Measurements from ENCODE around the gene STATH. TPM values are rescaled to one million over a fixed set of nuclear protein-coding genes. Genes with fewer than 3 reads are reported as not detected.

The STATH gene
- total RNA-seq, 1 donor from 2014 or later, result not detected

DNA sequence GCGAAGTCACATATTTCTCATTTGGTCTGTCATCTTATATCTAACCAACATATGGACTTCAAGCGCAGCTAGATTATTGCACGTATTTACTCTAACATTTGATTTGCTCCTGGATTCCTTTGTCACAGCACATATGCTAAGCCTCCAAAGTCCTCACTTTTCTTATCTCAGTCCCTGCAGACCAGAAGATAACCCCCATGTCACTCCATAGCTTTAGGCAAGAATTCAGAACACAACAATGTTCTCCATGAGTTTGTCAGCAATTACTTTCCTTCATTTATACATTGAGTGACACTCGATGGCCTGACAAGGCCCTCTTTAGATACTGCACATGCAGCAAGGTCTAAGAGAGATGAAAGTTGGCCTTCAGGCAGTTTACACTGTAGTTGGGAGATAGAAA lies 4.8 kb upstream of the STATH start:
- Histone ChIP-seq H3K9me3 (ENCODE audit: low read depth) (no peaks in the 10 kb centered on the region), H3K79me2 (ENCODE audit: low read depth) (no peaks in the 10 kb centered on the region), H3K4me2 (no peak overlapping the region), H4K20me1 (ENCODE audit: low read depth) (no peaks in the 10 kb centered on the region), H3K4me3 (no peak overlapping the region), H3K36me3 (no peaks in the 10 kb centered on the region), H3K4me1 (no peaks in the 10 kb centered on the region), H3K27me3 (no peaks in the 10 kb centered on the region), H2AFZ (replicated peaks) (no peak overlapping the region), H3K27ac (no peak overlapping the region), H3K9ac (no peak overlapping the region), H3F3A (ENCODE audit: low read depth) (no peaks in the 10 kb centered on the region)
- Mint-ChIP-seq H3K27ac (no peak overlapping the region), H3K4me3 (no peak overlapping the region), H3K4me1 (no peaks in the 10 kb centered on the region), H3K9me3 (no peaks in the 10 kb centered on the region), H3K27me3 (ENCODE audit: insufficient read depth, low read depth) (peaks cover 3% of the 10 kb centered on the region), H3K36me3 (no peaks in the 10 kb centered on the region)
- TF ChIP-seq EZH2 (IDR thresholded peaks at IDR 0.05) (no peak), EZH2phosphoT487 (IDR thresholded peaks at IDR 0.05) (no peak)
- TF ChIP-seq, protein P1, sequence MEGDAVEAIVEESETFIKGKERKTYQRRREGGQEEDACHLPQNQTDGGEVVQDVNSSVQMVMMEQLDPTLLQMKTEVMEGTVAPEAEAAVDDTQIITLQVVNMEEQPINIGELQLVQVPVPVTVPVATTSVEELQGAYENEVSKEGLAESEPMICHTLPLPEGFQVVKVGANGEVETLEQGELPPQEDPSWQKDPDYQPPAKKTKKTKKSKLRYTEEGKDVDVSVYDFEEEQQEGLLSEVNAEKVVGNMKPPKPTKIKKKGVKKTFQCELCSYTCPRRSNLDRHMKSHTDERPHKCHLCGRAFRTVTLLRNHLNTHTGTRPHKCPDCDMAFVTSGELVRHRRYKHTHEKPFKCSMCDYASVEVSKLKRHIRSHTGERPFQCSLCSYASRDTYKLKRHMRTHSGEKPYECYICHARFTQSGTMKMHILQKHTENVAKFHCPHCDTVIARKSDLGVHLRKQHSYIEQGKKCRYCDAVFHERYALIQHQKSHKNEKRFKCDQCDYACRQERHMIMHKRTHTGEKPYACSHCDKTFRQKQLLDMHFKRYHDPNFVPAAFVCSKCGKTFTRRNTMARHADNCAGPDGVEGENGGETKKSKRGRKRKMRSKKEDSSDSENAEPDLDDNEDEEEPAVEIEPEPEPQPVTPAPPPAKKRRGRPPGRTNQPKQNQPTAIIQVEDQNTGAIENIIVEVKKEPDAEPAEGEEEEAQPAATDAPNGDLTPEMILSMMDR (IDR thresholded peaks at IDR 0.05), result no peak
- DNase-seq (ENCODE audit: low spot score), result no peak

DNA sequence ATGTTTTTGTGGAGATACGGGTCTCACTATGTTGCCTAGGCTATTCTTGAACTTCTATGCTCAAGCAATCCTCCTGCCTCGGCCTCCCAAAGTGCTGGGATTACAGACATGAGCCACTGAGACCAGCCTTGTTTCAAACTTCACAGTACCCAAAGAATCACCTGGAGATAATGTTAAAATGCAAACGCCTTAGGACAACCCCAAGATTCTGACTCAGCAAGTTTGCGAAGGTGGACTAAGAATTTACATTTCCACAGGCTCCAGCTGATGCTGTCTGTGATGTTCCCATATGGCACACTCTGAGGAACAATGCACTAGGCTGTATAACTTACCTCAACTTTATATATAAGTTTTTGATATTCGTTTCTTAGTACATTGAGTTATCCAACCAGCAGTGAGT lies 984 bp upstream of the STATH start:
- H3K79me2 ChIP-seq (ENCODE audit: low read depth), result no peaks in the 10 kb centered on the region
- no peaks in the 10 kb centered on the region for H3K9me3 ChIP-seq (ENCODE audit: low read depth)
- no peaks in the 10 kb centered on the region for H4K20me1 ChIP-seq (ENCODE audit: low read depth)
- no peaks in the 10 kb centered on the region for H3K4me1 Mint-ChIP-seq
- no peaks in the 10 kb centered on the region for H3K27me3 ChIP-seq
- H3K9me3 Mint-ChIP-seq, result no peaks in the 10 kb centered on the region
- H3K36me3 ChIP-seq, result no peaks in the 10 kb centered on the region
- TF ChIP-seq EZH2phosphoT487 (IDR thresholded peaks at IDR 0.05) (no peak), EZH2 (IDR thresholded peaks at IDR 0.05) (no peak)
- TF ChIP-seq, protein P1 (IDR thresholded peaks at IDR 0.05), result no peak
- H3K27me3 Mint-ChIP-seq (ENCODE audit: insufficient read depth, low read depth), result no peaks in the 10 kb centered on the region
- H3K27ac Mint-ChIP-seq, result no peak overlapping the region
- no peak overlapping the region for H3K4me3 Mint-ChIP-seq
- H3K9ac ChIP-seq, result no peak overlapping the region
- no peak for DNase-seq (ENCODE audit: low spot score)
- no peaks in the 10 kb centered on the region for H3K4me1 ChIP-seq
- no peaks in the 10 kb centered on the region for H3F3A ChIP-seq (ENCODE audit: low read depth)
- no peak overlapping the region for H3K4me3 ChIP-seq
- H2AFZ ChIP-seq (replicated peaks), result no peak overlapping the region
- no peak overlapping the region for H3K4me2 ChIP-seq
- H3K27ac ChIP-seq, result no peak overlapping the region
- no peaks in the 10 kb centered on the region for H3K36me3 Mint-ChIP-seq

DNA sequence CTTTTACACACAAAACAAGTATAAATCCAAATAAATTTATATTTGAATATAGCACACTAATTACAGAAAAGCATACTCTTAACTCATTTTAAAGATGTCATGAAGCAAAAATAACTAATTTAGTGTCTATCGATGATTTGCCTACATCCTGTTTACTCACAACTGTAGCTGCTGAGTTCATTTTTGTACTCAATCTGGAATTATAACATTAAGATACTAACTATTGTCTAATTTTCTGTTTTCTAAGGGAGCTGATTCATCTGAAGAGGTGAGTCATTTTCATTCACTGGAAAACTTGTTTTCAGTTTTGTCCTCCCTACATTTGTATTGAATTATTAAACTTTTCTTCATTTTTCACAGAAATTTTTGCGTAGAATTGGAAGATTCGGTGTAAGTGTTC lies 3.7 kb downstream of the STATH start:
- no peak overlapping the region for H3K4me3 Mint-ChIP-seq
- Histone ChIP-seq H3K4me2 (no peak overlapping the region), H3K36me3 (no peaks in the 10 kb centered on the region), H2AFZ (replicated peaks) (no peak overlapping the region), H3K79me2 (ENCODE audit: low read depth) (no peaks in the 10 kb centered on the region), H4K20me1 (ENCODE audit: low read depth) (no peaks in the 10 kb centered on the region), H3K27me3 (no peaks in the 10 kb centered on the region), H3F3A (ENCODE audit: low read depth) (no peaks in the 10 kb centered on the region), H3K9me3 (ENCODE audit: low read depth) (no peaks in the 10 kb centered on the region), H3K4me1 (no peaks in the 10 kb centered on the region), H3K9ac (no peak overlapping the region), H3K4me3 (no peak overlapping the region), H3K27ac (no peak overlapping the region)
- H3K27me3 Mint-ChIP-seq (ENCODE audit: insufficient read depth, low read depth), result no peaks in the 10 kb centered on the region
- H3K9me3 Mint-ChIP-seq, result no peaks in the 10 kb centered on the region
- no peaks in the 10 kb centered on the region for H3K36me3 Mint-ChIP-seq
- H3K27ac Mint-ChIP-seq, result no peak overlapping the region
- TF ChIP-seq EZH2 (IDR thresholded peaks at IDR 0.05), result no peak
- TF ChIP-seq, protein P1 (IDR thresholded peaks at IDR 0.05), result no peak
- no peak for TF ChIP-seq EZH2phosphoT487 (IDR thresholded peaks at IDR 0.05)
- DNase-seq (ENCODE audit: low spot score), result no peak
- H3K4me1 Mint-ChIP-seq, result no peaks in the 10 kb centered on the region

Data from neural progenitor cell (in vitro differentiated cells).